H1 (cell line): ENCODE data around the gene STIM1. TPM values are rescaled to one million over a fixed set of nuclear protein-coding genes. Genes with fewer than 3 reads are reported as not detected.

Source experiments
- CTCF ChIA-PET: fragments of 300-600 bp; sonication (Branson Sonifier 250); formaldehyde crosslinking; loops from one replicate; lab custom pipeline; 2021; ENCODE audit not compliant: partially characterized antibody; lab: Charles Lee
- POLR2A ChIA-PET: fragments of 300-600 bp; sonication (Branson Sonifier 250); formaldehyde crosslinking; loops from one replicate; lab custom pipeline; 2021; ENCODE audit warnings: inconsistent platforms; ENCODE audit not compliant: partially characterized antibody; lab: Charles Lee
- DNase-seq, 2 experiments: peaks; one replicate each; pipeline versions ENCODE4 v3.0.0 to v3.0.0-alpha.2; 2010 to 2022; ENCODE audit warnings: low spot score in 2 of 2, low read depth in 1 of 2, mixed read lengths in 1 of 2
- FAIRE-seq: peaks from 2 replicates; lab custom pipeline; 2011; peaks lifted over from hg19 to GRCh38; lab: Jason Lieb, UNC
- H2AFZ ChIP-seq: 2 replicates; pipeline ENCODE4 v1.8.1; 2012; ENCODE audit warnings: low read length, inconsistent platforms
- H2AK5ac ChIP-seq: 2 replicates; pipeline ENCODE4 v1.6.1; 2013; ENCODE audit warnings: low read depth, low read length
- H2BK120ac ChIP-seq: replicated peaks from 2 replicates; pipeline ENCODE3; 2013; ENCODE audit warnings: low read depth, low read length, inconsistent platforms
- H2BK12ac ChIP-seq: 2 replicates; pipeline ENCODE4 v1.6.1; 2013; ENCODE audit warnings: low read depth, low read length
- H2BK15ac ChIP-seq: 2 replicates; pipeline ENCODE4 v1.6.1; 2013; ENCODE audit warnings: low read length
- H2BK20ac ChIP-seq: 2 replicates; pipeline ENCODE4 v1.6.1; 2013; ENCODE audit warnings: low read length
- H2BK5ac ChIP-seq: 2 replicates; pipeline ENCODE4 v1.6.1; 2013; ENCODE audit warnings: low read depth, low read length
- H3K14ac ChIP-seq: 2 replicates; pipeline ENCODE4 v1.6.1; 2013; ENCODE audit warnings: inconsistent platforms; ENCODE audit not compliant: insufficient read length
- H3K18ac ChIP-seq: 2 replicates; pipeline ENCODE4 v1.6.1; 2013; ENCODE audit warnings: low read length; ENCODE audit errors: extremely low read depth
- H3K23ac ChIP-seq: 2 replicates; pipeline ENCODE4 v1.6.1; 2013; ENCODE audit warnings: inconsistent platforms; ENCODE audit not compliant: insufficient read length
- H3K23me2 ChIP-seq: 2 replicates; pipeline ENCODE4 v1.6.1; 2013; ENCODE audit warnings: low read depth, low read length
- H3K27ac ChIP-seq: 2 replicates; pipeline ENCODE4 v1.6.1; 2011; ENCODE audit warnings: low read depth, low read length, inconsistent platforms
- H3K27me3 ChIP-seq, 4 experiments: replicated peaks in 1 of 4; 1 replicate in 1 of 4; 2 replicates in 3 of 4; pipeline versions ENCODE4 v1.6.1 to v1.8.1; 2011 to 2013; ENCODE audit warnings: low read length in 3 of 4, mild to moderate bottlenecking in 3 of 4, inconsistent platforms in 2 of 4, mixed read lengths in 2 of 4, moderate library complexity in 1 of 4; ENCODE audit not compliant: control insufficient read depth in 3 of 4, insufficient read depth in 3 of 4; ENCODE audit errors: extremely low read depth in 1 of 4
- H3K36me3 ChIP-seq, 4 experiments: 2 replicates each; pipeline versions ENCODE4 v1.6.1 to v1.8.1; 2011 to 2013; ENCODE audit warnings: mild to moderate bottlenecking in 4 of 4, low read length in 3 of 4, moderate library complexity in 2 of 4, control low read depth in 1 of 4, inconsistent platforms in 1 of 4; ENCODE audit not compliant: insufficient read depth in 4 of 4, control insufficient read depth in 2 of 4
- H3K4ac ChIP-seq: replicated peaks from 2 replicates; pipeline ENCODE3; 2013; ENCODE audit warnings: low read length, low read depth, mixed read lengths, inconsistent platforms; ENCODE audit not compliant: insufficient read length
- H3K4me1 ChIP-seq, 4 experiments: replicated peaks in 1 of 4; 1 replicate in 1 of 4; 2 replicates in 3 of 4; pipeline versions ENCODE4 v1.6.1 to v1.8.1; 2011 to 2013; ENCODE audit warnings: low read length in 3 of 4, inconsistent platforms in 2 of 4, mixed read lengths in 1 of 4; ENCODE audit not compliant: insufficient read depth in 4 of 4, control insufficient read depth in 3 of 4
- H3K4me2 ChIP-seq, 2 experiments: 2 replicates each; pipeline versions ENCODE4 v1.6.1 to v1.8.1; 2011 to 2013; ENCODE audit warnings: low read depth in 2 of 2, low read length in 2 of 2, control low read depth in 1 of 2, inconsistent platforms in 1 of 2, mild to moderate bottlenecking in 1 of 2; ENCODE audit not compliant: insufficient read depth in 1 of 2
- H3K4me3 ChIP-seq, 4 experiments: fragments of 200-600, 300-600 bp in 1 of 4; sonication (generic), shearing (Covaris generic), sonication (Bioruptor Twin) in 1 of 4; 2 replicates each; pipeline versions ENCODE4 v1.5.1 to v1.8.1; 2011 to 2016; ENCODE audit warnings: low read length in 4 of 4, low read depth in 3 of 4, control low read depth in 2 of 4, inconsistent platforms in 2 of 4, mild to moderate bottlenecking in 2 of 4, mixed read lengths in 1 of 4, moderate library complexity in 1 of 4; ENCODE audit not compliant: insufficient read depth in 2 of 4; ENCODE audit errors: extremely low read depth in 1 of 4
- H3K56ac ChIP-seq: replicated peaks from 2 replicates; pipeline ENCODE3; 2013; ENCODE audit warnings: low read depth, mild to moderate bottlenecking, mixed read lengths, low read length, inconsistent platforms; ENCODE audit not compliant: insufficient read length
- H3K79me1 ChIP-seq: 2 replicates; pipeline ENCODE4 v1.6.1; 2013; ENCODE audit warnings: low read depth, low read length, control low read depth
- H3K79me2 ChIP-seq, 2 experiments: 2 replicates each; pipeline versions ENCODE4 v1.6.1 to v1.8.1; 2012 to 2013; ENCODE audit warnings: low read length in 2 of 2, mild to moderate bottlenecking in 2 of 2, inconsistent platforms in 1 of 2; ENCODE audit not compliant: insufficient read depth in 2 of 2, control insufficient read depth in 1 of 2
- H3K9ac ChIP-seq, 4 experiments: replicated peaks in 1 of 4; 1 replicate in 1 of 4; 2 replicates in 3 of 4; pipeline versions ENCODE4 v1.6.1 to v1.8.1; 2011 to 2013; ENCODE audit warnings: low read depth in 3 of 4, low read length in 3 of 4, control low read depth in 2 of 4, mild to moderate bottlenecking in 2 of 4, moderate library complexity in 2 of 4, inconsistent platforms in 1 of 4; ENCODE audit errors: extremely low read depth in 1 of 4
- H3K9me3 ChIP-seq, 2 experiments: 2 replicates each; pipeline versions ENCODE4 v1.6.1 to v1.8.1; 2012 to 2013; ENCODE audit warnings: mild to moderate bottlenecking in 2 of 2, moderate library complexity in 2 of 2, control low read depth in 1 of 2, inconsistent platforms in 1 of 2, low read depth in 1 of 2, low read length in 1 of 2, mixed read lengths in 1 of 2; ENCODE audit not compliant: insufficient read depth in 2 of 2
- H4K20me1 ChIP-seq, 2 experiments: replicated peaks in 1 of 2; 2 replicates each; pipeline versions ENCODE3 to v1.8.1; 2011 to 2013; ENCODE audit warnings: inconsistent platforms in 2 of 2, low read length in 2 of 2, mild to moderate bottlenecking in 1 of 2; ENCODE audit not compliant: insufficient read depth in 2 of 2, control insufficient read depth in 1 of 2
- H4K5ac ChIP-seq: 2 replicates; pipeline ENCODE4 v1.6.1; 2013; ENCODE audit warnings: low read length, low read depth, mixed read lengths, inconsistent platforms; ENCODE audit not compliant: insufficient read length
- H4K8ac ChIP-seq: 2 replicates; pipeline ENCODE4 v1.8.0; 2013; ENCODE audit warnings: mild to moderate bottlenecking, moderate library complexity, low read length, inconsistent platforms; ENCODE audit not compliant: insufficient read depth; ENCODE audit errors: extremely low read depth
- H4K91ac ChIP-seq: replicated peaks from 2 replicates; pipeline ENCODE3; 2013; ENCODE audit warnings: low read length, mixed read lengths, inconsistent platforms; ENCODE audit not compliant: insufficient read length
- BCL11A ChIP-seq, 2 experiments: IDR thresholded peaks; one replicate each; pipeline ENCODE4 v1.6.1; 2011; ENCODE audit warnings: low read depth in 2 of 2, low read length in 2 of 2, mild to moderate bottlenecking in 2 of 2
- CREB1 ChIP-seq: IDR thresholded peaks from 2 replicates; pipeline ENCODE4 v1.6.1; 2012; ENCODE audit warnings: inconsistent platforms
- FOSL1 ChIP-seq: IDR thresholded peaks from 2 replicates; pipeline ENCODE4 v1.6.1; 2011; ENCODE audit warnings: mild to moderate bottlenecking, low read depth, low read length, moderate library complexity; ENCODE audit not compliant: insufficient read depth
- SIX5 ChIP-seq: IDR thresholded peaks from 2 replicates; pipeline ENCODE4 v1.6.1; 2011; ENCODE audit warnings: mild to moderate bottlenecking, low read depth, low read length
- SUZ12 ChIP-seq: fragments of 200-600 bp; sonication (generic); IDR thresholded peaks from 2 replicates; pipeline ENCODE4 v1.6.1; 2012; ENCODE audit warnings: mild to moderate bottlenecking, inconsistent platforms, low read length, moderate library complexity, mixed read lengths
- TEAD4 ChIP-seq: IDR thresholded peaks from 2 replicates; pipeline ENCODE4 v1.6.1; 2012; ENCODE audit warnings: low read depth, low read length, inconsistent platforms, mixed read lengths
- WGBS, 2 experiments: shearing (Covaris generic) in 1 of 2; methylation state at CpG; one replicate each; pipeline versions ENCODE4 v1.1.6 to v1.1.7; 2013 to 2015; ENCODE audit warnings: low lambda C conversion rate in 2 of 2, mixed read lengths in 2 of 2, inconsistent platforms in 1 of 2, low coverage in 1 of 2, missing lambda C conversion rate in 1 of 2; ENCODE audit not compliant: insufficient replicate concordance in 2 of 2, insufficient coverage in 1 of 2, insufficient read length in 1 of 2; ENCODE audit errors: extremely low coverage in 1 of 2, missing lambda C conversion rate in 1 of 2; 5-methylcytosine and 5-hydroxymethylcytosine counted together
- polyA plus RNA-seq, 7 experiments: library from polyadenylated mRNA; depleted of rRNA in 3 of 7; stranded (reverse) in 5 of 7; unstranded in 2 of 7; fragments of >200 nt in 5 of 7; fragments of 200-250 nt in 2 of 7; gene quantifications; 1 replicate in 5 of 7; 2 replicates in 1 of 7; 4 replicates in 1 of 7; pipeline versions ENCODE4 v1.2.1 to v1.2.3, GENCODE V29; 2011 to 2013; ENCODE audit warnings: missing spikeins in 2 of 7, mixed read lengths in 2 of 7
- total RNA-seq: library from RNA; stranded (reverse); fragmentation: NEBNext Ultra II Directional; extraction: Animal tissue kit (Norgen Biotek cat#: 25700); gene quantifications from 2 replicates; pipeline ENCODE4 v1.2.1, GENCODE V29; 2021
- TF ChIP-seq, protein P1 (sequence below): IDR thresholded peaks from 2 replicates; pipeline ENCODE4 v1.6.1; 2012; ENCODE audit warnings: low read length, inconsistent platforms

STIM1 gene
- total and polyA plus RNA-seq, 2 of the 8 experiments (the other 6 are each of a cell fraction or from before 2014, with no cell fraction given), result 11.1 to 12.2 TPM

DNA sequence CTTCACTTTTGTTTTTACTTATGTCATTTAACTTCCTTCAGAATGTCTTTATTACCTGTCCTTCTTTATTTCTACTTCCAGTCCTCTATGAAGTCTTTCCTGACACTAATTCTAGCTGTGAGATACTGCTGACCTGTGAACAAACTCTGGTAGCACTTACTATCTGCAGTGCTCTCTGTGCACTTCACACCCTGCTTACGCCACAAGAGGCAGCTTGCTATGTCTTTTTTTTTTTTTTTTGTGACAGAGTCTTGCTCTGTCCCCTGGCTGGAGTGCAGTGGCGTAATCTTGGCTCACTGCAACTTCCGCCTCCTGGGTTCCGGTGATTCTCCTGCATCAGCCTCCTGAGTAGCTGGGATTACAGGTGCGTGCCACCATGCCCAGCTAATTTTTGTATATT lies 10.7 kb downstream of the STIM1 start:
- H3K36me3 ChIP-seq, result no peaks in the 10 kb centered on the region
- H3K4me2 ChIP-seq, result no peak overlapping the region
- ChIA-PET CTCF (interaction anchor here (0.6 to 10.7 kb wide), 5 partner anchors 11 to 1819 kb away, joined by 3 to 73 read pairs (median 3); partner anchors contain the start of genes RHOG and STIM1), POLR2A (no interaction called here)
- H2BK20ac ChIP-seq, result no peak overlapping the region
- no peaks in the 10 kb centered on the region for H3K27me3 ChIP-seq
- no peak overlapping the region for H3K56ac ChIP-seq
- peaks cover 2% of the 10 kb centered on the region; the same call in 1 of the 2 replicates for H3K79me1 ChIP-seq
- H3K4ac ChIP-seq, result no peak overlapping the region
- H3K27ac ChIP-seq, result no peak overlapping the region
- H3K4me1 ChIP-seq, result peaks cover 0 to 7% (median 4%) of the 10 kb centered on the region in 4 experiments; a peak in 4 of 7 replicates
- H3K9me3 ChIP-seq, result no peaks in the 10 kb centered on the region
- no peak overlapping the region for H4K5ac ChIP-seq
- no peak overlapping the region for H2BK120ac ChIP-seq
- no peak overlapping the region for H3K18ac ChIP-seq
- no peak overlapping the region for H3K23ac ChIP-seq
- H2AFZ ChIP-seq, result no peak overlapping the region
- H3K14ac ChIP-seq, result no peak overlapping the region
- no peak overlapping the region for H4K91ac ChIP-seq
- H4K8ac ChIP-seq, result no peak overlapping the region
- H2BK5ac ChIP-seq, result no peak overlapping the region
- no peaks in the 10 kb centered on the region for H3K23me2 ChIP-seq
- WGBS, 2 experiments, result 96% methylated on average over 4 of the region's 5 CpGs; no CpG with 5 or more reads in 1 of the 2 experiments
- no peak for DNase-seq
- no peaks in the 10 kb centered on the region for H3K79me2 ChIP-seq
- H2BK15ac ChIP-seq, result no peak overlapping the region
- TF ChIP-seq, protein P1, sequence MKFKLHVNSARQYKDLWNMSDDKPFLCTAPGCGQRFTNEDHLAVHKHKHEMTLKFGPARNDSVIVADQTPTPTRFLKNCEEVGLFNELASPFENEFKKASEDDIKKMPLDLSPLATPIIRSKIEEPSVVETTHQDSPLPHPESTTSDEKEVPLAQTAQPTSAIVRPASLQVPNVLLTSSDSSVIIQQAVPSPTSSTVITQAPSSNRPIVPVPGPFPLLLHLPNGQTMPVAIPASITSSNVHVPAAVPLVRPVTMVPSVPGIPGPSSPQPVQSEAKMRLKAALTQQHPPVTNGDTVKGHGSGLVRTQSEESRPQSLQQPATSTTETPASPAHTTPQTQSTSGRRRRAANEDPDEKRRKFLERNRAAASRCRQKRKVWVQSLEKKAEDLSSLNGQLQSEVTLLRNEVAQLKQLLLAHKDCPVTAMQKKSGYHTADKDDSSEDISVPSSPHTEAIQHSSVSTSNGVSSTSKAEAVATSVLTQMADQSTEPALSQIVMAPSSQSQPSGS, result no peak
- TF ChIP-seq SIX5 (no peak), CREB1 (no peak), SUZ12 (no peak), TEAD4 (no peak), BCL11A (IDR thresholded peaks at IDR 0.05; ENCODE audit: low read depth in 2 of 2, low read length in 2 of 2) (no peak), FOSL1 (no peak)
- TF ChIP-seq, all 59 proteins: peak for 0
- Histone ChIP-seq H3K4me3 (no peak overlapping the region), H3K9ac (no peak overlapping the region), H2AK5ac (no peak overlapping the region), H2BK12ac (no peak overlapping the region), H4K20me1 (peaks cover 2 to 3% of the 10 kb centered on the region in 2 experiments)
- no peak for FAIRE-seq
